Measurements from ENCODE around the gene HTRA2. TPM values are rescaled to one million over a fixed set of nuclear protein-coding genes. Genes with fewer than 3 reads are reported as not detected.

The HTRA2 gene
- total RNA-seq, 4 donors from 2014 or later = 25.0 to 37.6 (median 29.1) TPM

- WGBS, 2 donors (ENCODE audit: low coverage in 1 of 2) = 100% methylated on average over 3 of the region's 3 CpGs; no CpG with 5 or more reads in 1 of the 2 donors
Measured at GRCh38 chr2:74504591-74504990, 25.1 kb upstream of the HTRA2 start.

DNA sequence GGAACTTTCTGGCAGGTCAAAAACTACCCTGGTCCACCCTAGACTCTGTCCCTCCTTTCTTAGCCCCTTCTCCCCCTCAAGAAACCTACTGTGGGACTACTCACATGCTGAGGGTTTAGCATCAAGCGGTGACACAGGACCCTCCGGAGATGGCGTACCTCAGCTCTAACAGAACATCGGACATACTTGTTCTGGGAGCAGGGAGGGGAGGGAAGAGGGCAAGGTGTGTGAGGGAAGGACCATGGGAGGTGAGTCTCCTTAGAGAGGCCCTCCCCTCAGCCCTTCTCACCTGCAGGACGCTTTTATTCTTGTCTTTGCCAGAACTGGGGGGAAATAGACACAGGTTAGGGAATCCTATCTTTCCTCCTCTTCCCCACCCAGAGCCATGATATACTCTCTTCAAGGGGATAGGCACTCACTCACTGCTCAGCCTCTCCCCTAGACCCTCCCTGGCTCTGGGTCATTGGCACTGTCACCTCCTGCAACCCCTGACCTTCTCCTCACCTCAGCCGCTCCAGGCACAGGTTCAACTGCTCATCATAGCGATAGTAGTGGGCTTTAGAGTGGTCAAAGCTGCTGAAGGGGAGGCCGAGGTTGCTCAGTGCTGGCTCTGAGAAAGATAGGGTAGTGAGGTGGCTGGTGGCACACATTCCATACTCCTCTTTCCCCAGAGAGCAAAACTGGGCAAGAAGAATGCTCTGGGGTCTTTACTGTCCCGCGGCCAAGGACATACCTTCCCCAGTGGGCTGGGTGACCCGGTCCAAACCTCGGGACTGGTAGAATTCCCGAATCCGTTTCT lies 24.1 kb upstream of the HTRA2 start:
- ATAC-seq = no peak
- 92 to 100% methylated on average over 3 to 5 of the region's 14 CpGs for WGBS, 2 donors (ENCODE audit: low coverage in 1 of 2)
- H3K36me3 ChIP-seq = peaks cover 0 to 22% of the 10 kb centered on the region in 2 donors

More at GRCh38 chr2:74504591-74504990, 25.1 kb upstream of the HTRA2 start:
- H3K9me3 ChIP-seq = no peaks in the 10 kb centered on the region
- H3K27ac ChIP-seq = no peak overlapping the region
- H3K4me1 ChIP-seq = peaks cover 0 to 65% (median 20%) of the 10 kb centered on the region in 3 donors
- TF ChIP-seq POLR2AphosphoS5 (IDR thresholded peaks at IDR 0.05) (no peak), POLR2A (IDR thresholded peaks at IDR 0.05) (no peak), EP300 (IDR thresholded peaks at IDR 0.05) (no peak)
- TF ChIP-seq, protein P1, sequence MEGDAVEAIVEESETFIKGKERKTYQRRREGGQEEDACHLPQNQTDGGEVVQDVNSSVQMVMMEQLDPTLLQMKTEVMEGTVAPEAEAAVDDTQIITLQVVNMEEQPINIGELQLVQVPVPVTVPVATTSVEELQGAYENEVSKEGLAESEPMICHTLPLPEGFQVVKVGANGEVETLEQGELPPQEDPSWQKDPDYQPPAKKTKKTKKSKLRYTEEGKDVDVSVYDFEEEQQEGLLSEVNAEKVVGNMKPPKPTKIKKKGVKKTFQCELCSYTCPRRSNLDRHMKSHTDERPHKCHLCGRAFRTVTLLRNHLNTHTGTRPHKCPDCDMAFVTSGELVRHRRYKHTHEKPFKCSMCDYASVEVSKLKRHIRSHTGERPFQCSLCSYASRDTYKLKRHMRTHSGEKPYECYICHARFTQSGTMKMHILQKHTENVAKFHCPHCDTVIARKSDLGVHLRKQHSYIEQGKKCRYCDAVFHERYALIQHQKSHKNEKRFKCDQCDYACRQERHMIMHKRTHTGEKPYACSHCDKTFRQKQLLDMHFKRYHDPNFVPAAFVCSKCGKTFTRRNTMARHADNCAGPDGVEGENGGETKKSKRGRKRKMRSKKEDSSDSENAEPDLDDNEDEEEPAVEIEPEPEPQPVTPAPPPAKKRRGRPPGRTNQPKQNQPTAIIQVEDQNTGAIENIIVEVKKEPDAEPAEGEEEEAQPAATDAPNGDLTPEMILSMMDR (IDR thresholded peaks at IDR 0.05) = no peak
- peaks cover 76% of the 10 kb centered on the region for H3K27me3 ChIP-seq
- H3K4me3 ChIP-seq = no peak overlapping the region
- ATAC-seq = no peak
- H3K36me3 ChIP-seq = peaks cover 0 to 22% of the 10 kb centered on the region in 2 donors

GRCh38 chr2:74507145-74507925 lies 22.4 kb upstream of the HTRA2 start, which contains the start of gene PCGF1:
Gene PCGF1 (minus strand): TSS chr2:74507695. CDS start chr2:74507668, 27 bp downstream.
- H3K4me1 ChIP-seq = peaks cover 0 to 56% (median 18%) of the 10 kb centered on the region in 3 donors
- TF ChIP-seq POLR2A (IDR thresholded peaks at IDR 0.05) (peak; percentile 35 to 51), POLR2AphosphoS5 (IDR thresholded peaks at IDR 0.05) (peak; percentile 76), EP300 (IDR thresholded peaks at IDR 0.05) (no peak)
- TF ChIP-seq, protein P1 (IDR thresholded peaks at IDR 0.05) = peak in 2 of 4 experiments; percentile 3 to 40
- ATAC-seq = peak; percentile 97

More for the DNA sequence above, 24.1 kb upstream of the HTRA2 start:
- Histone ChIP-seq H3K27ac (no peak overlapping the region), H3K9me3 (no peaks in the 10 kb centered on the region), H3K4me1 (peaks cover 0 to 60% (median 18%) of the 10 kb centered on the region in 3 donors), H3K27me3 (peaks cover 76% of the 10 kb centered on the region), H3K4me3 (no peak overlapping the region)
- TF ChIP-seq, protein P1 (IDR thresholded peaks at IDR 0.05) = no peak
- TF ChIP-seq EP300 (IDR thresholded peaks at IDR 0.05) (no peak), POLR2AphosphoS5 (IDR thresholded peaks at IDR 0.05) (no peak), POLR2A (IDR thresholded peaks at IDR 0.05) (no peak)

DNA sequence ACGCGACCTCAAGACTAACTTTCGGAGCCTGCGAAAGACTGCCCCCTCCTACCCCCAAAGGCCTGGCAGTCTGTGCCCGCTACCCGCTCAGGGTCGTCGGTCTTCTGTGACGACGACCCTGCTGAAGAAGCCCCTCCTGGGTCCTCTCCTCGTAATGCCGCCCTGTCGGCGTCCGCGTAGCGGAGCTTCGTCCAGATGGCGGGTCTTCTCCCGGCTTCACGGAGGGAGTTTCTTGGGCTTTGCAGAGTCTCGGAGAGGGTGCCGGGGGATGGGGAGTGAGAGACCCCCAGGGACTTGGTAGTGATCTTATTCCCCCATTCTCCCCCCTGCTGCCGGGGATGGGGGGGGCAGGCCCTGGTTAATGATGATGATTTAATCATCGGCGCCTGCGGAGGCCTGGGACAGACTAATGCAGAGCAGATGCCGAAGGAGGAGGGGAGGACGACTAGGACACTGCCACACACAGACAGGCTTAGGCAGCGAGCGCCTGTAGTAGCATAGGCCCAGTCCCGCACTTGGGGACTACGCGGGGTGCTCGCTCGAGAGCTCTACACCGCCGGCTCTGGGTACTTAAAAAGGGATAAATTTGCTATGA lies 21.7 kb upstream of the HTRA2 start:
- TF ChIP-seq, protein P1 (IDR thresholded peaks at IDR 0.05) = no peak
- TF ChIP-seq POLR2A (IDR thresholded peaks at IDR 0.05) (no peak), EP300 (IDR thresholded peaks at IDR 0.05) (no peak), POLR2AphosphoS5 (IDR thresholded peaks at IDR 0.05) (no peak)
- no peak for ATAC-seq
- peak overlapping the region; percentile 96 to 99 (median 96) for H3K27ac ChIP-seq
- 17 to 34% methylated on average over 2 to 6 of the region's 38 CpGs for WGBS, 2 donors (ENCODE audit: low coverage in 1 of 2)
- no peaks in the 10 kb centered on the region for H3K9me3 ChIP-seq
- H3K27me3 ChIP-seq = peaks cover 76% of the 10 kb centered on the region
- peaks cover 0 to 50% (median 18%) of the 10 kb centered on the region in 3 donors for H3K4me1 ChIP-seq
- H3K4me3 ChIP-seq = peak overlapping the region; percentile 86 to 92
- H3K36me3 ChIP-seq = peaks cover 0 to 22% of the 10 kb centered on the region in 2 donors

More at GRCh38 chr2:74507145-74507925, 22.4 kb upstream of the HTRA2 start, which contains the start of gene PCGF1:
- Histone ChIP-seq H3K4me3 (peak within 1 kb of the TSS; percentile 86 to 92), H3K36me3 (peaks cover 0 to 22% of the 10 kb centered on the region in 2 donors), H3K27me3 (peaks cover 76% of the 10 kb centered on the region), H3K9me3 (no peaks in the 10 kb centered on the region), H3K27ac (peak within 1 kb of the TSS; percentile 96 to 99 (median 96))
- no CpG with 5 or more reads among the region's 56 CpGs for WGBS, 2 donors (ENCODE audit: low coverage in 1 of 2)
